ENCODE data around the gene SETD6. TPM values are rescaled to one million over a fixed set of nuclear protein-coding genes. Genes with fewer than 3 reads are reported as not detected.

Gene SETD6
- total RNA-seq, 2 experiments from 2014 or later: 12.6 to 17.8 TPM

DNA sequence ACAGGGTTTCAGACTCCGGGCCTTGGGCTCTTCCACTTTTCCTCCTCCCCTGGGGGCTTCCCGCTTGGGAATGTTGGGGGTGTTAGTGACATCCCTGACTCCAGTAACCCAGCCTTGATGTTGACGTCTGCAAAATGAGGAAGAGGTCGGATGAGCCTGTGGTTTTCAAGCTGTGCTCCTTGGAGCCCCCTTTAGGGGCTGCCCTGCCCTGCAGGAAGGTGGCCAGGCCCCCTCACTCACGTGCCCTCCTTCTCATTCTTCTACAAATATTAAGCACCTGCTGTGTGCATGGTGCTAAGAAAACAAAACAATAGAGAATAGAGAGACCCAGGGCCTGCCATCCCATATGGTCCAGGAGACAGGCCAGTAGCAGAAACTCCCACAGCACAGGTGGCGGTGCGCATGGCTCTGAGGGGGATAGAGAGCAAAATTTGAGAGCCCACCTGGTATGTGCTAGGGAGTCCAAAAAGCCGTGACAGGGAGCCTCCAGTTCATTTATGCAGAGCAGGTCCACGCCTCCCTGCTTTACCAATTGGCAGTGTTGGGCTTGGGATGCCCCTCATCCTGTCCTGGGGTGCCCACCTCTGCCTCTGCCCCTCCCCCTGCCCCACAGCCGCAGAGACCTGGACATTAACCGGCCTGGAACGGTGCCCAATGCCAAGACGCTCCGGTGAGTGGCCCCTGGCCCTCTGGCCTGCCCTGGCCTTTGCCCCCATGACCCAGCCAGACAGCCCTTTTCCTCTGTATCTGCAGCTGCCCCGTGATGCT, 7.9 kb upstream of the SETD6 start:
- H3K4me1 Mint-ChIP-seq: peaks cover 2% of the 10 kb centered on the region
- DNase-seq (no peak), ATAC-seq (no peak)
- CTCF ChIA-PET: no interaction called here
- H3K4me3 Mint-ChIP-seq: no peak overlapping the region
- no peaks in the 10 kb centered on the region for H3K36me3 Mint-ChIP-seq
- no peaks in the 10 kb centered on the region for H3K9me3 Mint-ChIP-seq (ENCODE audit: low read depth)
- no peak overlapping the region for H3K27ac Mint-ChIP-seq
- no peaks in the 10 kb centered on the region for H3K27me3 Mint-ChIP-seq

- H3K27ac Mint-ChIP-seq: no peak overlapping the region
- no peaks in the 10 kb centered on the region for H3K36me3 Mint-ChIP-seq
- no peaks in the 10 kb centered on the region for H3K9me3 Mint-ChIP-seq (ENCODE audit: low read depth)
- no peaks in the 10 kb centered on the region for H3K27me3 Mint-ChIP-seq
- DNase-seq (no peak), ATAC-seq (no peak)
- H3K4me1 Mint-ChIP-seq: peaks cover 2% of the 10 kb centered on the region
- CTCF ChIA-PET: no interaction called here
- H3K4me3 Mint-ChIP-seq: no peak overlapping the region
Measured at GRCh38 chr16:58507963-58508670, 7.2 kb upstream of the SETD6 start.

DNA sequence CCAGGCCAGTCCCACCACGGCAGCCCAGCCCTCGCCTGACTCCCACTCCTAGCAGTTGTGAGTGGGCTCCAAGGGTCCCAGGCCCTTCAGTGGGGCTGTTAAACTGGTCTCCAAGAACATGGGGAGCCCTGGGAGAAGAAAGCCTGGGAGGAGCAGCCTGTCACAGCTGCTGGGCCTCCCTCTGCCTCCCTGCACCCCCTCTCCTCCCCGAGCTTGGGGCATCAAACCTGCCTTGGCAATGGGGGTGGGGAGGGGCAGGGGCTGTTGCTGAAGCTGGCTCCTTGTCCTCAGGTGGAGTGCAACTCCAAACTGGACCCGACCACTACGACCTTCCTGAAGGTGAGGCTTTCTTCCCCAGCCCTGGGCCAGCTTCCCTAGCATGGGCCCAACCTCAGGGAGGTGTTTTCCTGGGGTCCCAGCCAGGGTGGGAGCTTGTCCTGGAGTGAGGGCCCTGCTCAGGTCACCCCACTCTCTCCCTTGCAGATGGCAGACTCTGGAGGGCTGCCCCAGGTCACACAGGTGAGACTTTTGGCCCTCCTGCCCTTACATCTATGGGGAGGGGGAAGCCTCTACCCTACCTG, 6.6 kb upstream of the SETD6 start:
- Mint-ChIP-seq H3K27me3 (no peaks in the 10 kb centered on the region), H3K27ac (no peak overlapping the region), H3K4me1 (peaks cover 3% of the 10 kb centered on the region), H3K36me3 (no peaks in the 10 kb centered on the region), H3K9me3 (ENCODE audit: low read depth) (no peaks in the 10 kb centered on the region), H3K4me3 (no peak overlapping the region)
- ATAC-seq (no peak), DNase-seq (no peak)
- CTCF ChIA-PET: no interaction called here

DNA sequence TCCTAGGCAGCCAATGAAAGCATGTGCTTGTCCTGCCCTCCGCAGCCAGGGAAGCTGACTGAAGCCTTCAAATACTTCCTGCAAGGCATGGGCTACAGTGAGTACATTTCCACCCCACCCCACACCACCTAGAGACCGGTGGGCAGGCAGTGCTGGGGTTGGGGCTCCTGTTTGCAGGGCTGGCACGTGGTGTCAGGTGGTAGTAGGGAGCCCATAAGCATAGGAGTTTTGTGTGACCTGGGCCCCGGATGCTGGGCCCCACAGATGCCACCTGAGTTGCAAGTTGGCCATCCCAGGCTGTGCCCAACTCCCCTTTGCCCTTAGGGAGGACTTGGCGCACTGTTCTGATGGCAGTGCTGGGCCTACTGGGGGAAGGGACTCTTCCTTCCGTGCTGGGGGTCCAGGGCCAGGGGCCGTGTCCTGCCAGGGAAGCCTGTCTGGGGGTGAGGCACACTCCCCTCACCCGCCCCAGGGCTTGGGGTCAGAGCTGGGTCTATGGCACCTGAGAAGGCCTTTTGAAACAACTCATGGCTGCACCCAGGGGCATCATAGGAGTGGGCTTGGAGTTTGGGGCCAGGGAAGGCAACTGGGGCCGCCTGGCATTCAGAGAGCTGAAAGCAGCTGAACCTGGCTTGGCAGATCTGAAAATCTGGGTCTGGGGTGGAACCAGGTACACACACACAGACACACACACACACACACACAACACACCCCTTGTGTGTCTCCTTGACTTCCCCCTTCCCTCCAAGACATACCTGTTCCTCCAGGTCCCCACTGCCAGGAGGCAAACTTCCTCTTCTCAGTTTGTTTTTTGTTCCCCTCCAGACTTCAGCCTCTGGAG, 5.8 kb upstream of the SETD6 start:
- Mint-ChIP-seq H3K4me3 (no peak overlapping the region), H3K9me3 (ENCODE audit: low read depth) (no peaks in the 10 kb centered on the region), H3K4me1 (peaks cover 5% of the 10 kb centered on the region), H3K27ac (no peak overlapping the region), H3K27me3 (no peaks in the 10 kb centered on the region), H3K36me3 (no peaks in the 10 kb centered on the region)
- DNase-seq: no peak
- ATAC-seq: no peak
- CTCF ChIA-PET: no interaction called here

- no peaks in the 10 kb centered on the region for H3K36me3 Mint-ChIP-seq
- H3K9me3 Mint-ChIP-seq (ENCODE audit: low read depth): no peaks in the 10 kb centered on the region
- H3K27ac Mint-ChIP-seq: no peak overlapping the region
- peaks cover 11% of the 10 kb centered on the region for H3K4me1 Mint-ChIP-seq
- ATAC-seq (no peak), DNase-seq (no peak)
- no peak overlapping the region for H3K4me3 Mint-ChIP-seq
- H3K27me3 Mint-ChIP-seq: no peaks in the 10 kb centered on the region
- CTCF ChIA-PET: interaction anchor here (1.5 to 2.2 kb wide), 3 partner anchors 9 to 151 kb away, joined by 3 to 17 read pairs (median 10); partner anchors contain the start of gene NDRG4
Measured at GRCh38 chr16:58510097-58510775, 5.1 kb upstream of the SETD6 start.

DNA sequence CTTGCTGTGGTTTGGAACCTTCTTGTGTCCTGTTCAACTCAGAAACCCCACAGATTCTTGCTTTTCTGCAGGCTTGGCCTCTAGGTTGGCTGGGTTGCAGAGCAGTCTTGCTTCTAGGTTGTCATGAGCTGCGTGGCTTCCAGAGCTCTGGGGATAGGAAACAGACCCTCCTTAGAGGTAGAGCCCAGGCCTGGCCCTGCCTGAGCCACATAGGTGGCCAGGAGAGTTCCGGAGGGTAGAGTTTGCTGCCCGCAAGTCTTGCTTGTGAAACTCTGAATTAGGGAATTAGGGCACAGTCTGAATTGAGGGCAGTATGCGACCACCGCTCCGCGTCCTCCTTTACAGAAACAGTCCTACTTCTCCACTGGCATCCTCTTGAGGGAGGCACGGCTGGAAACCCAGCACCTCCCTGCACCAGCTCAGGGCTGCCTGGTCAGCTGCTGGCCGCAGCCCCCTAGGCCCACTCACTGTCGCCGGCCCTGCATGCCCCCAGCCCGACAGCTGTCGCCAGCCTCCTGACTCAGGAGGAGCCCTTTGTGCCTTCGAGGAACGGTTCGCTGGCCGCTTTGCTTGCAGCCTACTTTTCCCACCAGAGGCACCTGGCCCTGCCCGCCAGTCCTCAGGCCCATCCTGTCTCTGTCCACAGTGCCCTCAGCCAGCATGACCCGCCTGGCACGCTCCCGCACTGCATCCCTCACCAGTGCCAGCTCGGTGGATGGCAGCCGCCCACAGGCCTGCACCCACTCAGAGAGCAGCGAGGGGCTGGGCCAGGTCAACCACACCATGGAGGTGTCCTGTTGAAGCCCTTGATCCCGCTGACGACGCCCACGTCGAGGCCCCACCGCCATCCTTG, 4.3 kb upstream of the SETD6 start:
- no peak for DNase-seq
- H3K4me3 Mint-ChIP-seq: no peak overlapping the region
- no peak overlapping the region for H3K27ac Mint-ChIP-seq
- H3K36me3 Mint-ChIP-seq: no peaks in the 10 kb centered on the region
- no peak for ATAC-seq
- H3K27me3 Mint-ChIP-seq: no peaks in the 10 kb centered on the region
- CTCF ChIA-PET: interaction anchor here (1.0 to 5.0 kb wide), 10 partner anchors 10 to 245 kb away, joined by 3 to 36 read pairs (median 4); partner anchors contain the start of genes GINS3 and NDRG4
- H3K4me1 Mint-ChIP-seq: peaks cover 11% of the 10 kb centered on the region
- H3K9me3 Mint-ChIP-seq (ENCODE audit: low read depth): no peaks in the 10 kb centered on the region

- H3K36me3 Mint-ChIP-seq: peaks cover 4% of the 10 kb centered on the region
- ATAC-seq (peak; percentile 27), DNase-seq (peak; percentile 86)
- H3K27me3 Mint-ChIP-seq: no peaks in the 10 kb centered on the region
- peak overlapping the region; percentile 36 for H3K27ac Mint-ChIP-seq
- CTCF ChIA-PET: interaction anchor here (0.5 to 5.0 kb wide), 19 partner anchors 9 to 244 kb away, joined by 3 to 36 read pairs (median 4); partner anchors contain the start of genes GINS3, NDRG4 and SLC38A7
- peaks cover 23% of the 10 kb centered on the region for H3K4me1 Mint-ChIP-seq
- no peak overlapping the region for H3K4me3 Mint-ChIP-seq
- no peaks in the 10 kb centered on the region for H3K9me3 Mint-ChIP-seq (ENCODE audit: low read depth)
Measured at GRCh38 chr16:58511933-58512815, 3.1 kb upstream of the SETD6 start.

- Mint-ChIP-seq H3K36me3 (peaks cover 15% of the 10 kb centered on the region), H3K4me1 (peaks cover 36% of the 10 kb centered on the region), H3K27ac (no peak overlapping the region), H3K4me3 (no peak overlapping the region), H3K9me3 (ENCODE audit: low read depth) (no peaks in the 10 kb centered on the region), H3K27me3 (no peaks in the 10 kb centered on the region)
- ATAC-seq (no peak), DNase-seq (no peak)
- CTCF ChIA-PET: interaction anchor here (0.8 to 5.0 kb wide), 4 partner anchors 9 to 242 kb away, joined by 3 to 36 read pairs (median 5); no protein-coding TSS in a partner anchor
Measured at GRCh38 chr16:58513874-58514273, 1.4 kb upstream of the SETD6 start.

- Mint-ChIP-seq H3K4me1 (peaks cover 58% of the 10 kb centered on the region), H3K4me3 (peak overlapping the region; percentile 86), H3K27ac (peak overlapping the region; percentile 85), H3K27me3 (no peaks in the 10 kb centered on the region), H3K36me3 (peaks cover 34% of the 10 kb centered on the region), H3K9me3 (ENCODE audit: low read depth) (no peaks in the 10 kb centered on the region)
- DNase-seq (peak; percentile 66), ATAC-seq (peak; percentile 71)
- CTCF ChIA-PET: interaction anchor here (1.4 to 5.0 kb wide), 2 partner anchors 29 to 240 kb away, joined by 3 to 36 read pairs; no protein-coding TSS in a partner anchor
Measured at GRCh38 chr16:58515871-58516767, 802 bp downstream of the SETD6 start.

DNA sequence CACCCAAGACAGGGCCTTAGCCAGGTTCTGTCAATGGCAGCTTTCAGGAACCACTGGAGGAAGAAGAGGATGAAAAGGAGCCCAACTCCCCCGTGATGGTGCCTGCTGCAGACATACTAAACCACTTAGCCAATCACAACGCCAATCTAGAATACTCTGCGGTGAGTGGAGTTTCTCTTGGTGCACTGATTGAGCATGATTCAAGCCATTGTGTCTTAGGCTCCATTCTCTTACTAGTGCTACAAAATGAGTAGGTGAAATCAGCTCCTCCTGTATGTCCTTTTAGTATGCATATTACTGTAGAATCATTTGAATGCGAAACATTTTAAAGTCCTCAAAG, 1.4 kb downstream of the SETD6 start:
- Mint-ChIP-seq H3K4me1 (peaks cover 58% of the 10 kb centered on the region), H3K27ac (peak overlapping the region; percentile 43), H3K9me3 (ENCODE audit: low read depth) (no peaks in the 10 kb centered on the region), H3K36me3 (peaks cover 38% of the 10 kb centered on the region), H3K4me3 (peak overlapping the region; percentile 47), H3K27me3 (no peaks in the 10 kb centered on the region)
- DNase-seq: no peak
- CTCF ChIA-PET: interaction anchor here (1.4 kb wide), 1 partner anchor 29 kb away, joined by 3 read pairs; no protein-coding TSS in a partner anchor
- ATAC-seq: no peak

Data from activated CD8-positive, alpha-beta memory T cell treated with anti-CD3 and anti-CD28 coated beads, Interleukin-2, amount 10 ng/mL, durations not matched to agents 7 days and 5 days (primary cell).